GM19351 (cell line): ENCODE results near the gene CNKSR1.

Experiments used
- ATAC-seq: cut with Tn5 transposase; IDR thresholded peaks from one replicate; pipeline ENCODE4 v1.9.1; 2021; ENCODE audit warnings: mild to moderate bottlenecking, moderate library complexity; ENCODE audit not compliant: unreplicated experiment

The CNKSR1 gene

GRCh38 chr1:26177182-26177684, at the start of gene CNKSR1:
TSS of gene CNKSR1 (plus strand) at chr1:26177491. CDS start at chr1:26177548, 57 bp downstream.
- no peak for ATAC-seq

GRCh38 chr1:26129778-26130177, 47.5 kb upstream of the CNKSR1 start:
- ATAC-seq = no peak

GRCh38 chr1:26130695-26131094, 46.6 kb upstream of the CNKSR1 start:
- no peak for ATAC-seq

- ATAC-seq = no peak
These were observed 45.0 kb upstream of the CNKSR1 start for GRCh38 chr1:26132128-26132833.

- ATAC-seq = no peak
These were observed 44.5 kb upstream of the CNKSR1 start for GRCh38 chr1:26132834-26133167.

- ATAC-seq = no peak
These were observed 42.8 kb upstream of the CNKSR1 start for GRCh38 chr1:26134466-26134865.

- no peak for ATAC-seq
These were observed 38.2 kb upstream of the CNKSR1 start for GRCh38 chr1:26138974-26139558.

- ATAC-seq = no peak
These were observed 35.1 kb upstream of the CNKSR1 start for GRCh38 chr1:26142159-26142558.

- ATAC-seq = no peak
These were observed 32.0 kb upstream of the CNKSR1 start for GRCh38 chr1:26145041-26145959.

- ATAC-seq = no peak
These were observed 31.4 kb upstream of the CNKSR1 start for GRCh38 chr1:26145960-26146294.

- ATAC-seq = no peak
These were observed 28.4 kb upstream of the CNKSR1 start for GRCh38 chr1:26148887-26149286.

- no peak for ATAC-seq
These were observed 23.2 kb upstream of the CNKSR1 start for GRCh38 chr1:26153966-26154532.

- ATAC-seq = no peak
These were observed 22.5 kb upstream of the CNKSR1 start for GRCh38 chr1:26154750-26155149.

GRCh38 chr1:26155370-26156284, 21.7 kb upstream of the CNKSR1 start:
- ATAC-seq = no peak

- ATAC-seq = no peak
These were observed 20.8 kb upstream of the CNKSR1 start for GRCh38 chr1:26156285-26157038.

GRCh38 chr1:26158271-26158907, 18.9 kb upstream of the CNKSR1 start:
- ATAC-seq = no peak

- ATAC-seq = no peak
These were observed 18.2 kb upstream of the CNKSR1 start, which contains the start of gene FAM110D for GRCh38 chr1:26158908-26159742. TSS of gene FAM110D (plus strand) at chr1:26159079. CDS start at chr1:26161292, 2,213 bp downstream.

- no peak for ATAC-seq
These were observed 17.6 kb upstream of the CNKSR1 start for GRCh38 chr1:26159743-26160039.
